ENCODE data around the gene TMEM69.

GRCh38 chr1:45704637-45705036 is 16.7 kb downstream of the TMEM69 start:
- no peak for TF ChIP-seq CTCF (IDR thresholded peaks at IDR 0.05)
- TF ChIP-seq EZH2 (IDR thresholded peaks at IDR 0.05) = no peak
